HEK293 (cell line): ENCODE data around the gene CYP27C1.

Experiments
- ATF2 ChIP-seq: fragments of 450-650 bp; formaldehyde crosslinking; IDR thresholded peaks from 2 replicates; pipeline ENCODE4 v1.5.1; 2016; ENCODE audit warnings: missing biosample characterization, missing genetic modification characterization, low read depth
- FEZF1 ChIP-seq: fragments of 450-650 bp; formaldehyde crosslinking; IDR thresholded peaks from 2 replicates; pipeline ENCODE4 v1.5.1; 2016; ENCODE audit warnings: missing biosample characterization, missing genetic modification characterization
- GLI2 ChIP-seq: fragments of 450-650 bp; formaldehyde crosslinking; IDR thresholded peaks from 2 replicates; pipeline ENCODE4; 2017; ENCODE audit warnings: missing biosample characterization, missing genetic modification characterization, low read depth, borderline replicate concordance
- KLF9 ChIP-seq: fragments of 450-650 bp; formaldehyde crosslinking; IDR thresholded peaks from 2 replicates; pipeline ENCODE4 v1.5.1; 2016; ENCODE audit warnings: missing biosample characterization, missing genetic modification characterization, low read depth
- PRDM2 ChIP-seq: fragments of 450-650 bp; formaldehyde crosslinking; IDR thresholded peaks from 2 replicates; pipeline ENCODE4 v1.5.1; 2016; ENCODE audit warnings: missing biosample characterization, missing genetic modification characterization, borderline replicate concordance
- PRDM4 ChIP-seq: fragments of 450-650 bp; formaldehyde crosslinking; IDR thresholded peaks from 2 replicates; pipeline ENCODE4 v1.5.1; 2017; ENCODE audit warnings: missing biosample characterization, missing genetic modification characterization
- SP7 ChIP-seq: fragments of 450-650 bp; formaldehyde crosslinking; IDR thresholded peaks from 2 replicates; pipeline ENCODE4 v1.5.1; 2016; ENCODE audit warnings: missing biosample characterization, missing genetic modification characterization
- TSHZ1 ChIP-seq: fragments of 450-650 bp; formaldehyde crosslinking; IDR thresholded peaks from 2 replicates; pipeline ENCODE4 v1.5.1; 2016; ENCODE audit warnings: missing biosample characterization, missing genetic modification characterization, borderline replicate concordance
- ZNF202 ChIP-seq: fragments of 450-650 bp; formaldehyde crosslinking; IDR thresholded peaks from 2 replicates; pipeline ENCODE4 v1.5.1; 2016; ENCODE audit warnings: missing biosample characterization, missing genetic modification characterization, borderline replicate concordance
- ZNF26 ChIP-seq: fragments of 450-650 bp; formaldehyde crosslinking; IDR thresholded peaks from 2 replicates; pipeline ENCODE4 v1.5.1; 2016; ENCODE audit warnings: missing biosample characterization, missing genetic modification characterization
- ZNF292 ChIP-seq: fragments of 450-650 bp; formaldehyde crosslinking; IDR thresholded peaks from 2 replicates; pipeline ENCODE4 v1.5.1; 2016; ENCODE audit warnings: low read depth, missing biosample characterization, missing genetic modification characterization, borderline replicate concordance
- ZNF311 ChIP-seq: fragments of 450-650 bp; formaldehyde crosslinking; IDR thresholded peaks from 2 replicates; pipeline ENCODE4 v1.5.1; 2017; ENCODE audit warnings: missing biosample characterization, missing genetic modification characterization, borderline replicate concordance
- ZNF335 ChIP-seq: fragments of 450-650 bp; formaldehyde crosslinking; conservative IDR thresholded peaks from 2 replicates; pipeline ENCODE4 v1.5.1; 2016; ENCODE audit warnings: missing biosample characterization, missing genetic modification characterization
- ZNF510 ChIP-seq: fragments of 450-650 bp; formaldehyde crosslinking; IDR thresholded peaks from 2 replicates; pipeline ENCODE4 v1.5.1; 2018; ENCODE audit warnings: mild to moderate bottlenecking, missing genetic modification characterization, missing biosample characterization; ENCODE audit not compliant: insufficient replicate concordance
- ZNF549 ChIP-seq: fragments of 450-650 bp; IDR thresholded peaks from 2 replicates; pipeline ENCODE4 v1.5.1; 2018; ENCODE audit warnings: missing biosample characterization, missing genetic modification characterization, mild to moderate bottlenecking, inconsistent platforms, moderate library complexity
- ZNF561 ChIP-seq: fragments of 450-650 bp; IDR thresholded peaks from 2 replicates; pipeline ENCODE4 v1.5.1; 2018; ENCODE audit warnings: missing biosample characterization, missing genetic modification characterization, borderline replicate concordance
- ZNF610 ChIP-seq: fragments of 450-650 bp; formaldehyde crosslinking; IDR thresholded peaks from 2 replicates; pipeline ENCODE4 v1.5.1; 2016; ENCODE audit warnings: missing biosample characterization, missing genetic modification characterization, borderline replicate concordance
- ZNF626 ChIP-seq: fragments of 450-650 bp; sonication (Bioruptor Pico); formaldehyde crosslinking; IDR thresholded peaks from 2 replicates; pipeline ENCODE4 v1.5.1; 2018; ENCODE audit warnings: missing biosample characterization, missing genetic modification characterization, inconsistent platforms
- ZNF660 ChIP-seq: fragments of 450-650 bp; IDR thresholded peaks from 2 replicates; pipeline ENCODE4 v1.5.1; 2018; ENCODE audit warnings: missing biosample characterization, mild to moderate bottlenecking, missing genetic modification characterization
- ZNF792 ChIP-seq: fragments of 450-650 bp; formaldehyde crosslinking; IDR thresholded peaks from 2 replicates; pipeline ENCODE4 v1.5.1; 2016; ENCODE audit warnings: missing biosample characterization, missing genetic modification characterization
- ZSCAN30 ChIP-seq: fragments of 450-650 bp; IDR thresholded peaks from 2 replicates; pipeline ENCODE4 v1.5.1; 2018; ENCODE audit warnings: missing biosample characterization, mild to moderate bottlenecking, missing genetic modification characterization, moderate library complexity
- ZXDB ChIP-seq: fragments of 450-650 bp; formaldehyde crosslinking; IDR thresholded peaks from 2 replicates; pipeline ENCODE4 v1.5.1; 2016; ENCODE audit warnings: missing biosample characterization, missing genetic modification characterization

CYP27C1 gene

GRCh38 chr2:127226520-127227263, 6.6 kb upstream of the CYP27C1 start (continued):
- TF ChIP-seq PRDM4 (tag by site-specific recombination) (peak; percentile 48; the same call in 1 of the 2 replicates), ZNF549 (no peak), ZNF202 (no peak), ZNF561 (tag by site-specific recombination) (peak; percentile 68; the same call in 1 of the 2 replicates), ZXDB (tag by site-specific recombination) (peak; percentile 54; the same call in 1 of the 2 replicates), GLI2 (tag by site-specific recombination) (no peak), TSHZ1 (tag by site-specific recombination) (peak; percentile 54; the same call in 1 of the 2 replicates), ZNF510 (tag by site-specific recombination) (no peak), ZNF311 (tag by site-specific recombination) (no peak), SP7 (peak; percentile 93), ZNF660 (tag by site-specific recombination) (peak; percentile 88; the same call in 1 of the 2 replicates), KLF9 (tag by site-specific recombination) (no peak), ZNF26 (tag by site-specific recombination) (no peak), ZSCAN30 (tag by site-specific recombination) (no peak), ZNF335 (tag by site-specific recombination) (peak; percentile 97), ATF2 (tag by site-specific recombination) (no peak), ZNF626 (tag by site-specific recombination) (no peak), ZNF792 (tag by site-specific recombination) (no peak), ZNF292 (tag by site-specific recombination) (no peak), ZNF610 (tag by site-specific recombination) (peak; percentile 76), FEZF1 (tag by site-specific recombination) (peak; percentile 94), PRDM2 (tag by site-specific recombination) (no peak)
